HFF-Myc (cell line): ENCODE data around the gene LAIR1.
"Not testable (repeated sequence)": the region's sequence is repeated elsewhere in the genome, so short reads cannot be mapped to it uniquely, and the experiment has no call there.

Source experiments
- DNase-seq: peaks from one replicate; pipeline ENCODE4 v3.0.0-alpha.2; 2011; ENCODE audit warnings: low read depth; ENCODE audit errors: extremely low read depth
- H3K4me3 ChIP-seq: replicated peaks from 2 replicates; pipeline ENCODE4 v1.5.1; 2011; ENCODE audit warnings: low read depth, mild to moderate bottlenecking, control low read depth, low read length
- CTCF ChIP-seq: IDR thresholded peaks from 2 replicates; pipeline ENCODE4 v1.5.1; 2012; ENCODE audit warnings: mild to moderate bottlenecking, low read depth, low read length, control low read depth; ENCODE audit errors: missing control alignments

Gene LAIR1

GRCh38 chr19:54380897-54381296, 16.2 kb upstream of the LAIR1 start:
- no peak for DNase-seq
- no peak overlapping the region for H3K4me3 ChIP-seq
- TF ChIP-seq CTCF, result no peak

GRCh38 chr19:54379187-54379678, 14.5 kb upstream of the LAIR1 start:
- no peak for TF ChIP-seq CTCF
- no peak for DNase-seq
- H3K4me3 ChIP-seq, result no peak overlapping the region

- TF ChIP-seq CTCF, result no peak
- H3K4me3 ChIP-seq, result no peak overlapping the region
- no peak for DNase-seq
Observed at GRCh38 chr19:54376610-54377285, 12.0 kb upstream of the LAIR1 start.

- H3K4me3 ChIP-seq, result not testable (repeated sequence)
Observed at GRCh38 chr19:54375181-54375938, 10.6 kb upstream of the LAIR1 start.

GRCh38 chr19:54373781-54374631, 9.3 kb upstream of the LAIR1 start:
- no peak overlapping the region for H3K4me3 ChIP-seq
- no peak for TF ChIP-seq CTCF
- no peak for DNase-seq

More at GRCh38 chr19:54375181-54375938, 10.6 kb upstream of the LAIR1 start:
- not testable (repeated sequence) for DNase-seq

GRCh38 chr19:54371453-54371852, 6.7 kb upstream of the LAIR1 start:
- not testable (repeated sequence) for H3K4me3 ChIP-seq, DNase-seq

- DNase-seq, H3K4me3 ChIP-seq: not testable (repeated sequence)
Observed at GRCh38 chr19:54370434-54370796, 5.7 kb upstream of the LAIR1 start.

- DNase-seq, H3K4me3 ChIP-seq: not testable (repeated sequence)
Observed at GRCh38 chr19:54369688-54370433, 5.1 kb upstream of the LAIR1 start.
